Dendritic cell treated with granulocyte-macrophage colony-stimulating factor and Interleukin-4, amounts not matched to agents 40 ng/mL and 50 ng/mL, for 4 days (primary cell): ENCODE data around the gene HLCS.

ENCODE experiments used
- H3K27ac Mint-ChIP-seq: one replicate; pipeline ENCODE4 v1.8.0; 2022; ENCODE audit warnings: mild to moderate bottlenecking, mixed read lengths
- H3K27me3 Mint-ChIP-seq: one replicate; pipeline ENCODE4 v1.8.0; 2022; ENCODE audit warnings: mild to moderate bottlenecking, mixed read lengths
- H3K36me3 Mint-ChIP-seq: one replicate; pipeline ENCODE4 v1.8.0; 2022; ENCODE audit warnings: low read depth, mixed read lengths
- H3K4me1 Mint-ChIP-seq: one replicate; pipeline ENCODE4 v1.8.0; 2022; ENCODE audit warnings: low read depth, mixed read lengths
- H3K4me3 Mint-ChIP-seq: one replicate; pipeline ENCODE4 v1.8.0; 2022; ENCODE audit warnings: mild to moderate bottlenecking, moderate library complexity, mixed read lengths
- H3K9me3 Mint-ChIP-seq: one replicate; pipeline ENCODE4 v1.8.0; 2022; ENCODE audit warnings: mixed read lengths
- intact Hi-C: fragments of 100-400 bp; cut with micrococcal nuclease; formaldehyde crosslinking; loops from one replicate; pipeline ENCODE4 v1.15.0; 2022

HLCS gene

DNA sequence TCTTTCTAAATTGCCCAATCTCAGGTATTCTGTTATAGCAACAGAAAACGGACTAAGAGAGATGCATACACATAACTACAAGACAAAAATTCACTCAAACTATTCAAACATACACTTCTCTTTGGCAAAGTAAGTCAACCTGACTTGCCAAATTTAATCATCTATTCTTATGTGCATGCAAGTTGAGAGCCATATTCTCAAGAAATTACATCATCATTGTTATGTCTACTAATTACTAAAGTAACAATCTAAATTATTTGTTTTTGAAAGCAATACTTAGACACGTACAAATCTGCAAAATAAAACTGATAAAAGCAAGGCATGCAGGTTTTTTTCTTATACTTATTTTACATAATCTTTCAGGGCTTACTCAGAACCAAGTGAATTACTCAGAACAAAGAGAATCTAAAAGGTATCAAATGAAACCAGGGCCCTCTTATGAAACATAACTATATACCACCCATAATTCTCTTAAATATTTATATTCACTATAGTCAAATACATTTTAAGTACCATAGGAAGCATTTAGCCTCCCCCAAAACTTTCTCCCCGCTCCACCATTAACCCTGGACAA, 62.3 kb downstream of the HLCS start:
- Mint-ChIP-seq H3K36me3 (no peaks in the 10 kb centered on the region), H3K4me1 (peaks cover 5% of the 10 kb centered on the region), H3K27ac (no peak overlapping the region), H3K27me3 (no peaks in the 10 kb centered on the region), H3K9me3 (no peaks in the 10 kb centered on the region), H3K4me3 (no peak overlapping the region)
- intact Hi-C loops, result no loop called here

DNA sequence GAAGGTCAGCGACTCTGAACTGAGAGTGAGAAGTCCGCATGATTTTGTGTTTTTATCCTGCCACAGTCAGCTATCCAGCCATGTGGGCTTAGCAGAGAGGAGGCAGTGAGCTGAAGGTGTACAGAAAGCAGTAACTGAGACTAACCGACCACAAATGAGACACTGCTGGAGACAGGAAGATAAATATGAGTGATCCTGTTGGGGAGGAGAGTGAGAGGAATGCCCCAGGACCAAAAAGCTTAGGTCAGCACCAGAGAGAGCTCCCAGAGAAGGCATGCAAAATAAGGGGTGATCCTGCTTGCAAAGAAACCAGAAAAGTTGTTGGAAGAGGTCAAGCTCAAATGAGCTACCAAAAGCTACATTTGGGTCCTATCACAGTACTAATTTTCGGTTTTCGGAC, 63.7 kb downstream of the HLCS start:
- H3K36me3 Mint-ChIP-seq, result no peaks in the 10 kb centered on the region
- intact Hi-C loops, result no loop called here
- no peak overlapping the region for H3K4me3 Mint-ChIP-seq
- H3K4me1 Mint-ChIP-seq, result peaks cover 5% of the 10 kb centered on the region
- H3K27me3 Mint-ChIP-seq, result no peaks in the 10 kb centered on the region
- H3K27ac Mint-ChIP-seq, result no peak overlapping the region
- no peaks in the 10 kb centered on the region for H3K9me3 Mint-ChIP-seq

DNA sequence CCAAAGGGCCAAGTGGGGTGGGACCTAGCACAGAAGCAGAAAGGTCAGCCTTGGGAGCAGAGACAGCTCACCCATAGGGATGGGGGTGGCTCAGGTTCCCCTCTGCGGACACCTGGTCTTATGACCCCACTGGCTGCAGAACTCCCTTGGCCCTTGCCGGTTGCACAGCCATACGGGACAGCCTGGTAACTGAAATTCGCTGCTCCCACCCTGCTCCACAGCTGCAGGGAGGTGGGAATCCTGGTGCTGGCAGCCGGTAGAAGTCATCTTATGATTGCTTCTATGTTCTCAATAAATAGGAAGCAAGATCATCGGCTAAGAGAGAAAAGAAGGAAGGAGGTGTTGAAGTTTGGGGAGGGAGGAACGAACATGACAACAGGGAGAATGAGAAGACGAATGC, 64.1 kb downstream of the HLCS start:
- H3K4me1 Mint-ChIP-seq, result peaks cover 5% of the 10 kb centered on the region
- H3K4me3 Mint-ChIP-seq, result no peak overlapping the region
- no peaks in the 10 kb centered on the region for H3K9me3 Mint-ChIP-seq
- no peaks in the 10 kb centered on the region for H3K36me3 Mint-ChIP-seq
- no peaks in the 10 kb centered on the region for H3K27me3 Mint-ChIP-seq
- no peak overlapping the region for H3K27ac Mint-ChIP-seq
- intact Hi-C loops, result no loop called here

DNA sequence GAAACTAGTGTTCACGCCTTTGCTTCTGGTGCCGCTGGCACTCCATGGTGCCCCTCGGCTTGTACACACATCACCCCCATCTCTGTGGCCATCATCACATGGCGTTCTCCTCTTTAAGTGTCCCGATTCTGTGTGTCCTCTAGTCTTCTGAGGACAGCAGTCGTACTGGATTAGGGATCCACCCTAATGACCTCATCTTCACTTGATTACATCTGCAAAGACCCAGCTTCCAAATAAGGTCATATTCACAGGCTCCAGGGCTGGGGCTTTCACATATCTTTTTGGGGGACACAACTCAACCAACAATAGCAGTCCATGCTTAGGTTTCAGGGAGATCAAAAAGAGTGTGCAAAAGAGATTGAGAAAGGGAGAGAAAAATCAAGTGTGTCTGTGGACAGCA, 64.9 kb downstream of the HLCS start:
- H3K9me3 Mint-ChIP-seq, result no peaks in the 10 kb centered on the region
- intact Hi-C loops, result no loop called here
- H3K27me3 Mint-ChIP-seq, result no peaks in the 10 kb centered on the region
- no peak overlapping the region for H3K27ac Mint-ChIP-seq
- H3K4me3 Mint-ChIP-seq, result no peak overlapping the region
- H3K36me3 Mint-ChIP-seq, result peaks cover 3% of the 10 kb centered on the region
- peaks cover 5% of the 10 kb centered on the region for H3K4me1 Mint-ChIP-seq

DNA sequence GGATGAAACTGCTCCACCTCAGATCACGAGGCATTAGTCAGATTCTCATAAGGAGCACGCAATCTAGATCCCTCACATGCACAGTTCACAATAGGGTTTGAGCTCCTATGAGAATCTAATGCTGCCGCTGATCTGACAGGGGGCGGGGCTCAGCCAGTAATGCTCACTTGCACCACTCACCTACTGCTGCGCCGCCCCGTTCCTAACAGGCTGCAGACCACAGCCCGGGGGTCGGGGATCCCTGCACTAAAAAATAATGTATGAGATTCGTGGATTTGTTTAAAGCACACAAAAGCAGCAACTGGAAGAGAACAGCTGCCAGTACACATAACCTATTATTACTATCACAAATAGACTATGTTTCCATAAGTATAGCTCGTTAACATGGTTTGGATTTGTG, 72.9 kb downstream of the HLCS start:
- no peaks in the 10 kb centered on the region for H3K4me1 Mint-ChIP-seq
- H3K27me3 Mint-ChIP-seq, result no peaks in the 10 kb centered on the region
- no peak overlapping the region for H3K4me3 Mint-ChIP-seq
- intact Hi-C loops, result no loop called here
- H3K9me3 Mint-ChIP-seq, result no peaks in the 10 kb centered on the region
- H3K36me3 Mint-ChIP-seq, result peaks cover 21% of the 10 kb centered on the region
- H3K27ac Mint-ChIP-seq, result no peak overlapping the region

DNA sequence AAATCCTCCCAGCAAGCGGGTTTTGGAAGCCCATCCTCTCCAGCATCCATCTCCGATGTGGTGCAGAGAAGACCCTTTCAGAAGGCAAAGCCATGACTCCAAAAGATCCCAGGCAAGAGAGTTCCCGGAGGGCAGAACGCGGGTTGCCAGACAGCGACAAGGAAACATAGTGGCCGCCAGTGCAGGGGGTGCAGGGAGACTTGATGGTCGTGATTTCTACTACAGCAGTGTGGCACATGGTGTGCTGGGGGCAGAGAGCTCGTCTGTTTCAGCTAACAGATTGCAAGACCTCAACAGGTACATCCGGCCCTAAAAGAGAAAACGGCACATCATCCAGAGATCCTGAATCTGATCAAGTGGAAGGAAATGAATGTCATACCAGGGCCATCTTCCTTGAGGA, 74.3 kb downstream of the HLCS start:
- H3K27ac Mint-ChIP-seq, result no peak overlapping the region
- no peaks in the 10 kb centered on the region for H3K27me3 Mint-ChIP-seq
- H3K4me1 Mint-ChIP-seq, result no peaks in the 10 kb centered on the region
- intact Hi-C loops, result no loop called here
- peaks cover 21% of the 10 kb centered on the region for H3K36me3 Mint-ChIP-seq
- H3K9me3 Mint-ChIP-seq, result no peaks in the 10 kb centered on the region
- H3K4me3 Mint-ChIP-seq, result no peak overlapping the region

DNA sequence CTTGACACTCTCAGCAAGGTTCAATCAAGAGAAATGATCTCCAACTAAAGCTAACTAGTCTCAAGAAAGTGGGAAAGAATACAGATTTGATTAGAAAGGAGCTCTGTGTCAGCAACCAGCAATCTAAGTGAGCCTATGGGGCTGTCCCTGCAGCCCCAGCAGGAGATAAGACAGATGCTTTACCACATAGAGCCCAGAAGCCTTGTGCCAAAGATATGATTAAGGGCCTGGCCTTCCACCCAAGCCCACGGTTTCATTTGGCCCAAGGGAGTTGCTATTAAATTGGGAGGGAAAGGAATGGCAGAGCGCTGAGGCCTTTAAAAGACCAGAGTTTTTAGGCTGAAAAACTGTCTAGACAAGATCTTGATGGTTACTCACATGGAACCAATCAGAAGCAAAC, 74.8 kb downstream of the HLCS start:
- H3K4me1 Mint-ChIP-seq, result no peaks in the 10 kb centered on the region
- H3K27ac Mint-ChIP-seq, result no peak overlapping the region
- H3K27me3 Mint-ChIP-seq, result no peaks in the 10 kb centered on the region
- peaks cover 19% of the 10 kb centered on the region for H3K36me3 Mint-ChIP-seq
- no peaks in the 10 kb centered on the region for H3K9me3 Mint-ChIP-seq
- intact Hi-C loops, result no loop called here
- H3K4me3 Mint-ChIP-seq, result no peak overlapping the region

DNA sequence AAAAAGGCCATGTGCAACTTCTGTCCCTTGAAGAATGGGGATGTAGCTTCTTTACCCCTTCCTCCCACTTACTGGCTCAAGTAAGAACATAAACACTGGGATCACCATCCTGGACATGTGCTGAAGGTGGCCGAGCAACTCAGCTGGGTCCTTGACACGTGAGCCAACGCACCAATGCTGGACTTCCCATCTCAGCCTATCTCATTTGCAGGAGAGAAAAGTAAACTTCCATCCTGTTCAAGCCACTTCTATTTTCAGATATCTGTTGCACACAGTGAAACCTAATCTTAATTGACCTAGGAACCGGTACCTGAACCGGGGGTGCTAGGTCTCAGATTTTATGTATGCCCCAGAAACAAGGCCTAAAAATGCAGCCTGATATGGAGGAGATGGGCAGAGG, 75.3 kb downstream of the HLCS start:
- H3K36me3 Mint-ChIP-seq, result peaks cover 13% of the 10 kb centered on the region
- H3K9me3 Mint-ChIP-seq, result no peaks in the 10 kb centered on the region
- H3K4me3 Mint-ChIP-seq, result no peak overlapping the region
- H3K27ac Mint-ChIP-seq, result no peak overlapping the region
- H3K27me3 Mint-ChIP-seq, result no peaks in the 10 kb centered on the region
- H3K4me1 Mint-ChIP-seq, result no peaks in the 10 kb centered on the region
- intact Hi-C loops, result no loop called here

DNA sequence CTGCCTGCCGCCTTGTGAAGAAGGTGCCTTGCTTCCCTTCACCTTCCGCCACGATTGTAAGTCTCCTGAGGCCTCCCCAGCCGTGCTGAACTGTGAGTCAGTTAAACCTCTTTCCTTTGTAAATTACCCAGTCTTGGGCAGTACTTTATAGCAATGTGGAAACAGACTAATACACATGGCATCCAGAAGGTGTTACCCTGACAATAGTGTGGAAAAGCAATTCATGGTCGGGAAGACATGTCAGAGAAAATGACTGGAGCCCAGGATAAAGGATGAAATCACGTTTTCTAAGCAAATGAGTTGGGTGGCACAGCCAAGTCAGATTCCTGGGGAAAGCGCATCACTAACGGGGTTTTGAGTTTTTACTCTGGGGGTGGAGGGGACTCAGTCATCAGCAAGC, 76.4 kb downstream of the HLCS start:
- Mint-ChIP-seq H3K9me3 (no peaks in the 10 kb centered on the region), H3K4me1 (no peaks in the 10 kb centered on the region), H3K27me3 (no peaks in the 10 kb centered on the region), H3K4me3 (no peak overlapping the region), H3K36me3 (peaks cover 10% of the 10 kb centered on the region), H3K27ac (no peak overlapping the region)
- intact Hi-C loops, result no loop called here

DNA sequence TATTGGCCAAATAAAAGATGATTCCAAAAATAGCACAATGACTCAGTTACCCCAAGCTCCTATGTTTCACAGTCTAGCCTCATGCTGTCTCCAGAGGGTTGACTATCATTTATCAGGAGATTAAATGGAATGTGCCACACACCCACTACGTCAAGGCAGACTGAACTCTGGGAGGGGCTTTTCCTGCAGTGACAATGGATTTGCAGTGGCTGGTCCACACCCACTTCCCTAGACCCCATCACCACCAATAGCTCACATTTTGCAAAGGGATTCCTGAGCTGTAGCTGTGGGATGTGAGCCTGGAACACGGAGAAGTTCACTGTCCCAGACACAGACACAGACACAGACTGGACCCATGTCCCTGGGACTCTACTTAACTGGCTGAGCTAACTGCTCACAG, 77.1 kb downstream of the HLCS start:
- intact Hi-C loops, result no loop called here
- H3K4me1 Mint-ChIP-seq, result no peaks in the 10 kb centered on the region
- no peak overlapping the region for H3K4me3 Mint-ChIP-seq
- no peak overlapping the region for H3K27ac Mint-ChIP-seq
- H3K36me3 Mint-ChIP-seq, result peaks cover 7% of the 10 kb centered on the region
- H3K9me3 Mint-ChIP-seq, result peaks cover 6% of the 10 kb centered on the region
- no peaks in the 10 kb centered on the region for H3K27me3 Mint-ChIP-seq

DNA sequence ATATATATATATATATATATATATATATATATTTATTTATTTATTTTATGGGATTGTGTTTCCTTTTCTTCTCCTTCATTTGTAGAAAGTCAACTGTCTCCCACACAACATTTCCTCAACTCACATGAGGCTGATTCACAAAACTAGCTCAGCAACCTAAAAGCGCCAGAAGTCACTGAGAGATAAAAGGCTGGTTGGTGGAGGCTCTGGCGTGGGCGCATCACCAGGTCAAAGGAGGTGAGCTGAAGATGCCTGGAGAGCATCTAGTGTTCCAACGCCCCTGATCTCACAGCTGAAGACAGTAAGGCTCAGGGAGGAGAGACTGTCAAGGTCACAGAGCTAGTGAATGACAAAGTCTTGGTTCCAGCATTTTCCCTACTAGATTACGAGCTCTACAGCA, 78.0 kb downstream of the HLCS start:
- H3K36me3 Mint-ChIP-seq, result peaks cover 7% of the 10 kb centered on the region
- no peaks in the 10 kb centered on the region for H3K4me1 Mint-ChIP-seq
- no peaks in the 10 kb centered on the region for H3K27me3 Mint-ChIP-seq
- intact Hi-C loops, result no loop called here
- H3K4me3 Mint-ChIP-seq, result no peak overlapping the region
- peaks cover 16% of the 10 kb centered on the region for H3K9me3 Mint-ChIP-seq
- H3K27ac Mint-ChIP-seq, result no peak overlapping the region

DNA sequence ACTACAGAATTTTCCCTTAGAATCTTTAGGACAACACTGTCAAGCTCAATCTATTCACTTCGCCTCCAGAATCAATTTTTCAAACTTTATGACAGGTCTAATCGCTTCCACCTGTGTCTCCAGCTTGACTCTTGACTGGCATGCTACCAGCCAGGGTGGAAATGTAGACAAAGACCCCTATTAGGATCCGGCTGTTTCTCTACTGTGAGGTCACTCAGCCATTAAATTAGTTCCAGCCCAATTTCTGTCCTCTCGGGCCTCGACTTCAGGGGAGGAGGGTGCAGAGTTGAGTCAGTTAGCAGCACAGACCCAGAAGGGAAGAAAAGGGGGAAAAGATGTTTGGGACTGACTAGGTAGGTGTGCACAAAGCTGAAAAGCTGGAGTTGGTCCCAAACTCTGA, 78.5 kb downstream of the HLCS start:
- Mint-ChIP-seq H3K4me1 (no peaks in the 10 kb centered on the region), H3K9me3 (peaks cover 21% of the 10 kb centered on the region), H3K27me3 (no peaks in the 10 kb centered on the region), H3K4me3 (no peak overlapping the region), H3K27ac (no peak overlapping the region), H3K36me3 (peaks cover 7% of the 10 kb centered on the region)
- intact Hi-C loops, result no loop called here

DNA sequence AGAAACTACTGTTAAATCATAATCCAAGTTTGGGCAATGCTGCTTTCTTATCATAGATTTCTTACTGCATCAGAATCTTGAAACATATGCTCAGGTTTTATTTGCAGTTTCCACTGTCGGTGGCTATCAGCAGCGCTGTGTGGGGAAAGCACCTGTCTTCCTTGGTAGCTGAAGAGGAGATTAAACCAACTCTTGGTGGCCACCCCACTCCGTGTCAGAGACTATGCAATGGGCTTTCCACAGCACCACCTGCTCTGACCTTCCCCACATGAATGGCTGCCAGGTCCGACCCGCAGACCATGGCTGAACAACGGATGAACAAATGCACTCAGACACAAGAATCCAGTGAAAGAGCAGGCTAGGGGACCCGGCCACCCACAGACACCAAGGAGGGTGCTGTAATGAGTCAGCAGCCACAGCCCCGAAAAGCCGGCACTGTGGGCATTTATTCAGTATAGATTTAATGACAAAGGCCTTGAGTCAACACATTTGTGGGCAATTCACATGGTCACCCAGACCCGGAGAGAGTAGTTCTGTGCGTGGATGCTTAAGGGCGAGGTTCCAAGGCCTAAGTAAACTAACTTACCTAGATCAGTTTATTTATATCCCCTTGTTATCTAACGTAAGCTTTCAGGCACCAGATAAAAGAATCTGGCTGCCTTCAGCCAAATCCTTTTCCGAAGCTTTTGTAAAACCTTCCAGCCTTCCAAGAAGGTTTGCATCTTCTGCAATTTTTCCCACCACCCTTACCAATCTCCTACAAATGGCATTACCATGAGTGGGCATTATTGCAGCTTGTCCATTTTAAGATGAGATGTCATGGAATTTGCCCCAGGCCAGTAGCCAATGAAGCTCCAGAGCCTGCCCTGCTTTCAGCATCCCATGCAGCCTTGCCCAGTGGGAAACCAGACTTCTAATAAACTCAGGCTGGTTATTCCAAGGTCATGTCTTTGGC, 82.7 kb downstream of the HLCS start:
- H3K9me3 Mint-ChIP-seq, result peaks cover 46% of the 10 kb centered on the region
- intact Hi-C loops, result no loop called here
- no peak overlapping the region for H3K4me3 Mint-ChIP-seq
- H3K36me3 Mint-ChIP-seq, result no peaks in the 10 kb centered on the region
- no peak overlapping the region for H3K27ac Mint-ChIP-seq
- no peaks in the 10 kb centered on the region for H3K4me1 Mint-ChIP-seq
- H3K27me3 Mint-ChIP-seq, result no peaks in the 10 kb centered on the region

DNA sequence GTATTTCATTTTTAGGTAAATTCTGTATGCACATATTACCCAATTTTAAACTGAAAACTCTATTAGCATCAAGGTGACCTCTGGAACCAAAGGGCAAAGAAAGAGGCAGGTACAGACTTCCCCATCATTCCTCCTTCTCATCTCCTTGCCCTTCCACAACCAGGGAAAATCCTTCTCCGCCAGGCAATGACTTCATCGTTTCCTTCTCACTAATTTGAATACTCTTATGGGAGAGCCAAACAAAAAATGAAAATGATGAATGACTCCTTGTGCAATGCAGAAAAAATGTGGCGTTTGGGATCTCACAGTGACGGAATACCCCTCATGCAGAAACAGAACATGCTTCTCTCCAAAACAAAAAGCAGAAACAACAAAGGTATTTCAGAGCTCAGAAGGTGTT, 83.7 kb downstream of the HLCS start:
- no peak overlapping the region for H3K27ac Mint-ChIP-seq
- intact Hi-C loops, result no loop called here
- no peak overlapping the region for H3K4me3 Mint-ChIP-seq
- peaks cover 53% of the 10 kb centered on the region for H3K9me3 Mint-ChIP-seq
- H3K4me1 Mint-ChIP-seq, result no peaks in the 10 kb centered on the region
- no peaks in the 10 kb centered on the region for H3K27me3 Mint-ChIP-seq
- no peaks in the 10 kb centered on the region for H3K36me3 Mint-ChIP-seq

DNA sequence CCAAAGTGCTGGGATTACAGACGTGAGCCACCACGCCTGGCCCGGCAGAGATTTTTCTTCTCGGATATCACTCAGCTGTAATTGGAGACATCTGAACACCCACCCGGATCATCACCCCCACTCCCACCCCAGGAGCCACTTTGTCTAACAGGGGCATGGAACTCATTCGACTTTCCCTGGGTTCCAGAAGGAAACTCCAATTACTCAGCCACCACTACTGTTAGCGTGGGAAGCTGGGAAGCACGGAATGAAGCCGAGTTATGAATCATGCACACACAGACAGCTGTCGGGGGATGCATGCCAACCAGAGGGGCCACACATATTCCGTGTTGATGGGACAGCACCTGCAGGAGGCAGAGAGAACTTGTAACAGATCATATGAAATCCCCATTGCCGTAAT, 85.2 kb downstream of the HLCS start:
- Mint-ChIP-seq H3K27me3 (no peaks in the 10 kb centered on the region), H3K4me1 (no peaks in the 10 kb centered on the region)

More for the DNA sequence above, 85.2 kb downstream of the HLCS start:
- Mint-ChIP-seq H3K4me3 (no peak overlapping the region), H3K9me3 (peaks cover 64% of the 10 kb centered on the region), H3K27ac (no peak overlapping the region), H3K36me3 (no peaks in the 10 kb centered on the region)
- intact Hi-C loops, result no loop called here
